H1 (cell line): ENCODE measurements around the gene INF2.

ENCODE experiments used
- FOSL1 ChIP-seq: IDR thresholded peaks from 2 replicates; pipeline ENCODE4 v1.6.1; 2011; ENCODE audit warnings: mild to moderate bottlenecking, low read depth, low read length, moderate library complexity; ENCODE audit not compliant: insufficient read depth
- HDAC6 ChIP-seq: IDR thresholded peaks from one replicate; pipeline ENCODE4 v1.7.1; 2012; ENCODE audit warnings: low read depth, mild to moderate bottlenecking, inconsistent platforms, low read length, moderate library complexity
- TAF7 ChIP-seq: optimal IDR thresholded peaks from 2 replicates; pipeline ENCODE3; 2011; ENCODE audit warnings: low read depth, mild to moderate bottlenecking, inconsistent platforms, low read length, moderate library complexity, borderline replicate concordance
- TF ChIP-seq, protein P1 (sequence below), 3 experiments: IDR thresholded peaks; 1 replicate in 2 of 3; 2 replicates in 1 of 3; pipeline versions ENCODE4 v1.5.1 to v1.6.1; 2011; ENCODE audit warnings: low read length in 3 of 3, mild to moderate bottlenecking in 3 of 3, inconsistent platforms in 2 of 3, low read depth in 1 of 3, moderate library complexity in 1 of 3; ENCODE audit not compliant: insufficient read depth in 1 of 3; ENCODE audit errors: control extremely low read depth in 1 of 3

- TF ChIP-seq, protein P1, sequence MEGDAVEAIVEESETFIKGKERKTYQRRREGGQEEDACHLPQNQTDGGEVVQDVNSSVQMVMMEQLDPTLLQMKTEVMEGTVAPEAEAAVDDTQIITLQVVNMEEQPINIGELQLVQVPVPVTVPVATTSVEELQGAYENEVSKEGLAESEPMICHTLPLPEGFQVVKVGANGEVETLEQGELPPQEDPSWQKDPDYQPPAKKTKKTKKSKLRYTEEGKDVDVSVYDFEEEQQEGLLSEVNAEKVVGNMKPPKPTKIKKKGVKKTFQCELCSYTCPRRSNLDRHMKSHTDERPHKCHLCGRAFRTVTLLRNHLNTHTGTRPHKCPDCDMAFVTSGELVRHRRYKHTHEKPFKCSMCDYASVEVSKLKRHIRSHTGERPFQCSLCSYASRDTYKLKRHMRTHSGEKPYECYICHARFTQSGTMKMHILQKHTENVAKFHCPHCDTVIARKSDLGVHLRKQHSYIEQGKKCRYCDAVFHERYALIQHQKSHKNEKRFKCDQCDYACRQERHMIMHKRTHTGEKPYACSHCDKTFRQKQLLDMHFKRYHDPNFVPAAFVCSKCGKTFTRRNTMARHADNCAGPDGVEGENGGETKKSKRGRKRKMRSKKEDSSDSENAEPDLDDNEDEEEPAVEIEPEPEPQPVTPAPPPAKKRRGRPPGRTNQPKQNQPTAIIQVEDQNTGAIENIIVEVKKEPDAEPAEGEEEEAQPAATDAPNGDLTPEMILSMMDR (IDR thresholded peaks at IDR 0.05; ENCODE audit: control extremely low read depth in 1 of 3, insufficient read depth in 1 of 3, low read depth in 1 of 3, low read length in 3 of 3) = no peak
- TF ChIP-seq HDAC6 (no peak), TAF7 (no peak), FOSL1 (no peak)
Observed at GRCh38 chr14:104658325-104658712, 31.1 kb upstream of the INF2 start.
